Measurements from ENCODE around the gene UBR3.

GRCh38 chr2:169955940-169956339, 128.7 kb downstream of the UBR3 start:
- TF ChIP-seq KLF17 (tag by site-specific recombination; IDR thresholded peaks at IDR 0.05) (no peak), ZNF18 (tag by site-specific recombination; IDR thresholded peaks at IDR 0.05) (no peak), INSM2 (tag by site-specific recombination; IDR thresholded peaks at IDR 0.05) (no peak), KLF8 (tag by site-specific recombination; IDR thresholded peaks at IDR 0.05) (no peak), ZBTB49 (tag by site-specific recombination; IDR thresholded peaks at IDR 0.05; ENCODE audit: low read depth) (no peak)
